IPS-18c (cell line): Measurements from ENCODE around the gene WARS2.

Source experiments
- H3K4me3 ChIP-seq: 2 replicates; pipeline ENCODE4 v1.7.0; 2013; ENCODE audit warnings: low read depth, mild to moderate bottlenecking, low read length, moderate library complexity; ENCODE audit not compliant: insufficient read depth
- H3K9me3 ChIP-seq: one replicate; pipeline ENCODE4 v1.6.1; 2013; ENCODE audit warnings: mild to moderate bottlenecking, low read length, moderate library complexity; ENCODE audit not compliant: control insufficient read depth, insufficient read depth

Gene WARS2

DNA sequence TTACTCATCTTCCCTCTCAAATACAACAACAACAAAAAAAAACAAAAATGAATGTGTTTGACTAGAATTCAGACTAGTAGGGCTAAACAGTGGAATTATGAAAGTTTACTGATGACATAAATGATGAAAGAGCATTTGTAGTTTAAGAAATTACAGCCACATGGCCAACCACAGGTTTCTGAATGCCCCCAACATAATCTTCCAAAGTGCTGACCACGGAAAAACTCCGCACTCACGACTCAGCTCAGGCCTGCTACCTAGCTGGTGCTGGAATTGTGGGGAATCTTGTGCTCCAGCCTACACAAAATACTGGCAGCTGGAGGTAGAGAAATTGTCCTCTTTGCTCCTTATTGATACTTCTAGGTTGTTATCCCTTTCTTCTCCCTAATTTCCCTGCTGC lies 128.7 kb downstream of the WARS2 start:
- Histone ChIP-seq H3K9me3 (no peaks in the 10 kb centered on the region), H3K4me3 (no peak overlapping the region)

DNA sequence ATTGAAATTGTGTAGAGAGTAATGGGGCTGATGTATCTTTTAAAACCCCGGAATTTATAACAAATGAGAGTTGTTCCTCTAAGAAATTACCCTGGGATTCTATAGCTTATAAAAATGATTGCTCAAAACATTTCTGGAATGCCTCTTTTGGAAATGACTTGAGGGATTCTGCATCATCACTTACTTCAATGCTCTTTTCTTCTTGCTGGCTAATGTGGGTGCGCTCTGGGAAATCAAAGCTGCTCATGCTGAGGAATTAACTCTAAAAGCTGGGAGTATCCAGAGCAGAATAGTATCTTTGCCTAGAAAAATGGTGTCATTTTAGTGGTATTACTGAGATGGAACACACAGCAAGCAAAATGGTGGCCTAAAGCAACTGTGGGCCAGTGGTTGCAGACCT lies 129.3 kb downstream of the WARS2 start:
- H3K4me3 ChIP-seq = no peak overlapping the region
- H3K9me3 ChIP-seq = no peaks in the 10 kb centered on the region

DNA sequence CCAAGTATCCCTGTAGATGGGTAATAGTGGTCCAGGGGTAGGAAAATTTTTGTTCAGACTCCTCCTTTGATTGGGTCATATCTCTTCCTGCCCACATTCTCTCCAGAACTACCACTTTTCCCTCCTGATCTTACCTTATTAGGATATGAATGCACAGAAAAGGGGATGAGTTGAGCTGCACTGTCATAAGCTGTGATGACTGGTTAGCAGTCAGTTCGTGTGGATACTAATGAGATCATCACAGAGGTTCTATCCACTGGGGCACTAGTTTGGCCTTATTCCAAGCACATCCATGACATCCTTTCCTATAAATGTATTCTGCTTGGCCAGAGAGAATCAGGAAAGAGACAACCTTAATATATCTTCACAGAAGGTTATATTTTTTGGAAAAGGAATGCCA lies 130.3 kb downstream of the WARS2 start:
- H3K4me3 ChIP-seq = no peak overlapping the region
- H3K9me3 ChIP-seq = no peaks in the 10 kb centered on the region

DNA sequence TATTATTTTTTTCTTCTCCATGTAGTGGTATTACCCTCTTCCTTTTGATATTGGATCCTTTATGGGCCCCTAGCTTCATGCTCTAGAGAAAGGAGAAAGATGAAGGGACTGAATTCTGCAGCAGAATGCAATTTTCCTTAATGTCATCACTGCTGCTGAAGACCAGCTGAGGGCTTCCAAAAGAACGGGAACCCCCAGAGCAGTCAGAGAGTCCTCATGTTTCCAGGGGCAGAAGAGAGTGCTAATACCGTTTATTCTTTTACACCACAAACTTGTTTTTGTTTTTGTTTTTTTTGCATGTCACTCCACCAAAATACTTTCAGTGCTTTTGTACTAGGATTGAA lies 131.2 kb downstream of the WARS2 start:
- no peaks in the 10 kb centered on the region for H3K9me3 ChIP-seq
- H3K4me3 ChIP-seq = no peak overlapping the region

DNA sequence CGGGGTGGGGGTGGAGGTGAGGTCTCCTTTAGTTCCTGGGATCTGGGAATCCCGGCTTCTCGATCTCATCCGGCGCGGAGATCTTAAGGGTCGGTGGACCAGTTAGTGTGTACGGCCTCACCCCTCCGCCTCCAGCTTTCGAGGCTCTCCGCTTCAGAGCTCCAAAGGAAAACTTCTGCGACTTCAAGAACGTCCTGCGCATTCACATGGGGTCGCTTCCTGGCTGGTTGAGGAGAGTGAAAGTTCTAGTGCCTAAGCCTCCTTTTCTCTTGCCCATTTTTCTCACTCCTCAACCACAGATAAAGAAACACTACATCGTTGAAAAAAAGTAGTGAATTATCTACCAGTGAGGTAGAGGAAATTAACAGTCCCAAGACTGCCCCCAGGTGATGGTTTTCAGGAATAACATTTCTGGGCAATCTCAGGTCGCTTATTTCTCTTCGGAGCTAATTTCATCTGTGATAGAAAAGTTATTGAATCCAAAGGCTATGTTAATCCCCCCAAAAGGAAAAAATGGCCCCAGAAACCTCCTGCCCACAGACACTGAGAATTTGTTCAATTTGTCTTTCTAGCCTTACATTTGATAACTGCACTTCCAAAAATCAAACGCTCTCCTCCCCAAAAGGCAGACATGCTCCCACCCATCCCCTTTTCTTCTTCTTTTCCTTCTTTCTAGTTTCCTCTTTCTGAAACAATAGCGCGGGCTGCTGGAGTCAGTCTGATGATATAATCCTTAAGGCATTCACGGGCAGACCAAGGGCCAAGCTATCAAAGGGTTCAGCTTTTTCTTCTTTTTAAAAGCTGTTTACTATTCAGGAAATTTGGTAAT lies 131.8 kb downstream of the WARS2 start:
- Histone ChIP-seq H3K4me3 (peak overlapping the region; percentile 32; the same call in 1 of the 2 replicates), H3K9me3 (no peaks in the 10 kb centered on the region)

DNA sequence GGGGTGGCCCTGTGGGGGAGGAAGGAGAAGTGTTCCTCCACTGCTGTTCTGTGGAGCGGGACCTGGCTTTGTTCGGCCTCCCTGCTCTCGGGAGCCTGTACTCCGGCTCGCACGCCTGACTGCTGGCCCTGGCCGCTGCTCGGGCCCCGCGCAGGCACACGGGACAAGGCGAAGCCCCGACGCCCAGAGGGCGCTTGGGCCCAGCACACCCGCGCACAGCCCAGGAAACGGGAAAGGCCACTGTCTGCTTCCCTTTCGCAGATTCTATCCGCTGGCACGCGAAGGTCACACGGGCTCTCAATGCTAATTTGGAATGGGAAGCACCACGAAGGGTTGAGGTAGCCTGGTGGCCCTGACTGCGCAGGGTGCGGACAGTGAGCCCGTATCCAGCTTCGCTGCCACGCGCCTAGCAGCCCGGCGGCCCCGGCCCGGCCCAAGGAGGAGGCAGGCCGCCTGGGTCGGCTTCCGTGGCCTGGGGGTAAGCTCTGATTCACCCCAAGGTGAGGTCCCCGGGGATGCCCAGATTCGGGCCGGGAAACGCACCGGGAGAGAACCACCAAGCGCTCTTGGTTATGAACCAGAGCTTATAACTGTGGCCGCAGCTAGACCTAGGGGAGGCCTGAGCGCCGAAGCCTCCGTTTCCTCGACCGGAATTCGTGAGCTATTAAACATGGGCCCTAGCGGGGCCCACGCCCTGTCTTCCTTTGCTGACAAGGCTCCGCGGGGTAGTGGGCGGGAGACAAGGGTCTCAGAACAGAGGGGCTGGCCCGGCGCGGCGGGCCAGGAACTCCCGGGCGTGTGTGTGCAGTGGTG lies 132.6 kb downstream of the WARS2 start:
- H3K9me3 ChIP-seq = no peaks in the 10 kb centered on the region
- peak overlapping the region; percentile 32; the same call in 1 of the 2 replicates for H3K4me3 ChIP-seq

DNA sequence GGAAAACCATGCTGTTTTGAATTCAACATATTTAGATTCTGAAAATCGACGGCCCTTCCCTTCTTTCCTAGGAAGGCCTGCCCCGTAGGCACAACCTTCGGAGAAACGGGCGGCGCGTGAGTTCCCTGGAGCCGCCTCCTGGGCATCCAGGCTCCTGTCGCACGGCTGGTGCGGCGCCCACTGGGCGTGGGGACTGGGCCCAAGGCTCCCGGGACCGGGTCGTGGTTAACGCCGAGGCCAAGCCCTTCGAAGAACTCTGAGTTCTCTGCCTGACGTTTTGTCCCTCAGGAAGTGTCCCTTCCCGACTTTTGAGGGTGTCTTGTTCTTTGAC lies 133.1 kb downstream of the WARS2 start:
- Histone ChIP-seq H3K9me3 (no peaks in the 10 kb centered on the region), H3K4me3 (no peak overlapping the region)

DNA sequence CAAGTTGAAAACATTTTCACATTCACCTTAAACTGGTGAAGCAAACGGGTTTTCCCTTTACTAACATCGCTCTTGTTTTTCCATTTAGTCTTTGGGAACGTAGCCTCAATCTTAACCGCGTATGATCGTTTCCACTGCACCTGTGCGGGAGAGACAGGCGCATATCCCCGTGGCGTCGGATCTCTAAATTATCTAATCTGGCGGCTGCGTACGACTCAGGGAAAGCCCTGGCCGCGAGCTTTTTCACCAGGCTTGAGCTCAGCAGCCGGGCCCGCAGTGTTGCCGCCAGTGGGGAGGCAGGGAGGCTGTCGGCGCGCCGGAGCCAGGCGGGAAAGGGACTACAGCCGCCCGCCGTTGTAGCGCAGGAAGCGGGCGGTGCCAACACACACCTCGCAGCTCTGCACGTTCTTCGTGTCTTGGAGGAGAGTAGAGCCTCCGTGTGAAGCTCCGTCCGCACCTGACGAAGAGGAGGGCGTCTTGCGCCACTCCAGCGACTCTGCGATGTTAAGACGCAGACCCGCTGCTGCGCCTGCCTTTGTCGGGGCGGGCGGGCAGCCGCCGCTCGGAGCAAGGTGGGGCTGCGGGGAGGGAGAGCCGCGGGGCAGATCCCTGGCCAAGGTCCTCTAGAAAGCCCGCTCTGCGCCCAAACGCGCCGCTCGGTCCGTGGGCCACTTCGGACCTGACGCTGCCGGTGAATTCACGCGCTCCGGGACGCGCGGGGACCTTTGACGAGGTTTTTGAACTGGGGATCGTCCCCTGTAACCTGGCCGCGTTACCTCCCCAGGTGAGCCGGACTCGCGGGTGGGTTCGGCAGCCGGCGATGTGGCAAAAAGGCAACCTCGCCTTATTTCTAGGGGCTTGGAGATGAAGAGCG lies 133.8 kb downstream of the WARS2 start:
- H3K4me3 ChIP-seq = no peak overlapping the region

DNA sequence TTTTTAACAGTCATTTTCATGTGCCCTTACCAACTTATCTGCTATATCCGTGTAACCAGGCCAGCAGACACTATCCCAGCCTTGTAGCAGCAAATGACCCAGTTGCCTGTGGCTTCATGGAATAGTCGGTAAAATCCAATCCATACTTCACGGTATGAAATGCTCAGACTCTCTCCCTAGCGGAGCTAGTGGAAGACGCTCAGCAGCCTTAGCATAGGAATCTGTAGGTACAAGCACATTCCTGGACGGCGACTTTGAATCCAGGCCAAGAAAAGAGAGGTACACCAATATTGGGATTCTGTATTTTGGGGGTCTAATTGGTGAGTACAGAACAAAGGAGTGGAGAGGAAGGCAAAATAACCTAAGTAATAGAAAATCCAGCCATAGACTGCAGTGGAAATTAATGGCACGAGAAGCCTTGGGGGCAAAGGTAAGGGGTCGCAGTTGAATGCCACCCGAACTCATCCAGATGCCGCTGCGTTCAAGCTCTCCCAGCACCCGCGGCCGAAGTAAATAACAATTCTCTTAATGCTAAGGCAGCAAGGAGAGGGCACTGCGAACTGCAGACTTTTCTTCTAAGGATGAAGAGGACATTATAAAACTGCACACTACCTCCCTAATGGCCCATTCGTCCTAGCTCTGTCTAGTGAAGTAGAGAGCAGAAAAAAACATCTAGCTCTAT lies 134.6 kb downstream of the WARS2 start:
- Histone ChIP-seq H3K4me3 (no peak overlapping the region), H3K9me3 (no peaks in the 10 kb centered on the region)

More for the DNA sequence above, 133.8 kb downstream of the WARS2 start:
- no peaks in the 10 kb centered on the region for H3K9me3 ChIP-seq

DNA sequence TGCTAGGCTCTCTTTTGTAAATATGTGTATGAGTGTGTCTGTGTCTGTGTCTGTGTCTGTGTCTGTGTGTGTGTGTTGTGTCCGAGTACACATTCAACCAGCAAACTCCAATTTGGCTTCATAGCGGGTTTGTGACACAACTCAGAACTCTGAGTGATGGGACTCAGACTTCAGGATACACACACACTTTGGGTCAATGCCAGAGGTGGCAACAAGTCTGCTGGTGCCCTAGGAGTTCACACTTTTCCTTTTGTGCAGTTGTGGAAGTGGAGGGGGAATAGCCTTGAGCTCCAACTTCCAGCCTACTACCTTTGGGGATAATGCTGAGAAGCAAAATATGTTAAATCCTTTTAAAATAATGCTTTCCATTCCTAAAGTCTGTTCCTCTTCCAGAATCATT lies 135.7 kb downstream of the WARS2 start:
- Histone ChIP-seq H3K9me3 (no peaks in the 10 kb centered on the region), H3K4me3 (no peak overlapping the region)

DNA sequence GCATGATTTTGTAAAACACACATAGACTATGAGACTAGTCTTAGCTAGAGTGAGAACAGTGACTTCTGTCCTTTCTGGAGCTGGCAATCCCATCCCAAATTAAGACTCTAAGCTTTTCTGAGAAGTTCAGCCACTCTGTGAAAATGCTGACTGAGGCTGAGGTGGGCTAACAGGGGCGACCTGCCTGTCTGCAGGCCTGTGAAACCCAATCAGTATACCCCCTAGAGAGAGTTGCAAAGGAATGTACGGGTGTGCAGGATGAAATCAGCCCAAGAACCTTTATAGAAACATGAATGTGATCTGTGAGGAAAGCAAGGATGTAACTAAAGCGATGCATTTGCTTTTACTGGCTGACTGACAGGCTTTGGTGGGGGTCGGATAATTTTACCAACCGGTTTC lies 136.3 kb downstream of the WARS2 start:
- Histone ChIP-seq H3K4me3 (no peak overlapping the region), H3K9me3 (no peaks in the 10 kb centered on the region)

DNA sequence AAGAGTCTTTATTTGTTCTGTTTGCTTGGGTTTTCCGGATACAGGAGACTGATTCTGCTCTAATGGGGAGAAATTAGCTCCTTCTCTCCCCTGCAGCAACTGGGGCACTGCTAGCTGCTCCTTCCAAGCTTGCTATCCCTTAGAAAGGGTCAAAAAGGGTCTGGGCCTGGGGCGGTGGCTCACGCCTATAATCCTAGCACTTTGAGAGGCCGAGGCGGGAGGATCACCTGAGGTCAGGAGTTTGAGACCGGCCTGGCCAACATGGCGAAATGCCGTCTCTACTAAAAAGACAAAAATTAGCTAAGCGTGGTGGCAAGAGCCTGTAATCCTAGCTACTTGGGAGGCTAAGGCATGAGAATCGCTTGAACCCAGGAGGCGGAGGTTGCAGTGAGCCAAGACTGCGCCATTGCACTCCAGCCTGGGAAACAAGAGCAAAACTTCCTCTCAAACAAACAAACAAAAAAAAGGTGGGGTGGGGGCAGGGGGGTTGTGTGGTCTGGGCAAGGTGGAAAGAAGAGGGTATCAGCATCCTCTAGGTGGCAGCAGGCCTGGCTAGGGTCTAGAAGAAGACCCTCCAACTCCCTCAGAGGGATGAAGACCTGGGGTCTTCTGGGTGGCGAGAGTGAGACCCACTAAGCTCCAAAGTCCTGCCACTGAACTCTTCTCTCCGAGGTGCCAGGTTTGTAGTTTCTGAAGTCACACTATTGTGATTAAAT lies 136.9 kb downstream of the WARS2 start:
- no peaks in the 10 kb centered on the region for H3K9me3 ChIP-seq
- H3K4me3 ChIP-seq = no peak overlapping the region

DNA sequence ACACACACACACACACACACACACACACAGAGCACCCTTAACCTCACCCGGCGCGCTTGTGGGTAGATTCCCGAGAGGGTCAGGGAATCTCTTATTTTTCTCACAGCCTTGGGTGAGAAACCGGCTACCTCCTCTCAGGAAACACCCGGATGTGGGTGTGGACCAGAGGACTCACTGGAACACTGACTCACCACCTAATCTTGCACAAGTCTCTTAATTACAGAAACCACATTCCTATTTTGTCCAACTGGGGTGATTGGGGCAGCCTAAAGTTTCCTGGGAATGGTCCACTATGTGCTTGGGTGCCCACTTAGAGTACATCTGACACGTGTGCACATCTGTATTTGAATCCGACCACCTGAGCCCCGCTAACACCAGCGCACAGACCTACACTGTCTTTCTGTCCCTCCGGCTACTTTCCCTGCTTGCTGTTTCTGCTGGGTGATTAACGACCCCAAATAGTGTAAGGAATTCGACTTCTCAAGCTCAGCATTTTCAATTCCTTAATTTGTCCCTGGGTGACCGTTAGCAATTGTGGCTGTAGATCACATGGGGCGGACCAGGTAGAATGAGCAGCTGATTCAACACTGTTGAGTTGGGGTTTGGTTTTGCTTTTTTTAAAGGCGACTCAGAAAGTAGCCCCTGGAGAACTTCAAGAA lies 138.3 kb downstream of the WARS2 start:
- Histone ChIP-seq H3K9me3 (no peaks in the 10 kb centered on the region), H3K4me3 (no peak overlapping the region)

DNA sequence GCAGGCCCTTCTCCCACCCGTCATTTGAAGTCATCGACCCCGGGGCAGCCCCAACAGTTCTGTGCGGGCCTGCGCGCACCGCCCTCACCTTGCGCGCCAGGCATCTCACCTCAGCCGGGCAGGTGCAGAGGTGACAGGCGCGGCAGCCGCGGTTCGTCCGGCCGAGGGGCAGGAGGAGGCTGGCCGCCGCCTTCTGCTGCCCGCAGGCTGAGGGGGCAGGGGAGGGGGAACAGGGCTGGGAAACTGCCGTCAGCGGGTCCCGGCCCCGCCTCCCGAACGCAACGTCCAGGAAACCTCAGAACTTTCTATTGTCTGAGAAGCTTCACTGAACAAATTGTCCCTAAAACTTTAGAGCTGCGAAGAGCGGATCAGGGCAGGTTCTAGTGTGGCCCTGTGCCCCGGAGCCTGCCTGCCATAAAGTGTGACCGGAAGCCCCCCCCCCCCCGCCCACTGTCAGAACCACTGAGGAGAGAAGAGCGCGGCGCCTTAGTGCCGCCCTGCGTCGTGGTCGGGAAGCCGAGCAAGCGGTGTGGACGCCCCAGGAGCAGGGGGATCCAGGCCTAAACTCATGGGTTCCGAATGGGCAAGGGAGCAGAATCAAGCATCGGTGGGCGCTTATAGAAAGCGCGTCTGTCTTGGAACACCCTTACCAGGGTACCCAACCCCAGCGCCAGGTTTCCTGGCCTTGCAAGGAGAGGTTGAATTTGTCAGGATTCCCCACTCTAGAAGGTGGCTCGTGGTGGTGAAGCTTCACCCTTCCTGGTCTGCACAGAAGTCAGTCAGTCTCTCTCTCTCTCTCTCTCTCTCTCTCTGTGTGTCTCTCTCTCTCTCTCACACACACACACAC lies 139.0 kb downstream of the WARS2 start:
- Histone ChIP-seq H3K4me3 (peak overlapping the region; percentile 40), H3K9me3 (no peaks in the 10 kb centered on the region)

DNA sequence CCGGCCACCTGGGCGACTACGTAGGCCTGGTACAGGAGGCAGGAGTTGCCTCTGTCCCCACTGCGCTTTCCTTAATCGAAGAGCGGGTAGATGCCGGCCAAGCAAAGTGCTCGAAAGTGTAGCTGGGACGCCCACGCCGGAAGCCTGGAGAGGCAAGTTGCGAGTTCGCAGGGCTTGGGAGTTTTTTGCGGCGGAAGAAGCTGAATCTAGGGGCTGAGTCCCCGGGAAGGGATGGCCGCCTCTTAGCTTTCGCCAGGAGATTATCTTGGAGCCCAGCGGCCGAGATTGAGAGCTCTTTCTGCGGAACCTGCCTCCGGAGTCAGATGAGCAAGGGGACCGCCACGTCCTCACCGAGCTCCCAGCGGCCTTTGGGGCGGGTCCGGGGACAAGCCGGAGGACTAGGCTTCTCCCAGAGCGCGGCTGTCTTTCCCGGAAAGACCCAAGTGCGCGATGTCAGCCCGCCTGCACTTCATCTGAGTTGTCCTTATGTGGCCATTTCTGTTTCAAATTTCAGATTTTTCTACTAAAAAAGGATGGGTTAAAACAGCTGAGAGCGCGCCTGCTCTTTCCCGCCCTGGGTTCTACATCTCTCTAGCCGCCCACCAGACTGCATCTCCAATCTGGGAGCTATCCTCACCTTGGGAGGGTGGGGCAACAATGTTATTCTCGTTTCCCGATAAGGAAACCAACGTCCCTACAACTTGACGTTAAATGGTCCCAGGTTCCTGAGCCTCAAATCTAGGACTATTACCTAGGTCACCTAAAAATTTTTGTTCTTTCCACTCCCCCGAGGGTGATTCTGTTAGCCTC lies 139.9 kb downstream of the WARS2 start:
- Histone ChIP-seq H3K4me3 (peak overlapping the region; percentile 40), H3K9me3 (no peaks in the 10 kb centered on the region)
